NCI-H226 (cell line): Measurements from ENCODE around the gene PLK2.

Experiments
- DNase-seq: peaks from one replicate; pipeline ENCODE4 v3.0.0-alpha.2; 2015

PLK2 gene

GRCh38 chr5:58447226-58447625 is 12.7 kb downstream of the PLK2 start:
- DNase-seq, result no peak

- no peak for DNase-seq
These were observed 13.9 kb downstream of the PLK2 start for GRCh38 chr5:58446024-58446423.

GRCh38 chr5:58444805-58445204 is 15.1 kb downstream of the PLK2 start:
- no peak for DNase-seq

GRCh38 chr5:58440901-58441460 is 18.9 kb downstream of the PLK2 start:
- no peak for DNase-seq

- no peak for DNase-seq
These were observed 20.7 kb downstream of the PLK2 start for GRCh38 chr5:58439094-58439644.

- no peak for DNase-seq
These were observed 22.2 kb downstream of the PLK2 start for GRCh38 chr5:58437661-58438060.

- DNase-seq, result no peak
These were observed 28.1 kb downstream of the PLK2 start for GRCh38 chr5:58431832-58432231.

- no peak for DNase-seq
These were observed 47.0 kb downstream of the PLK2 start for GRCh38 chr5:58412932-58413331.

GRCh38 chr5:58412081-58412480 is 47.8 kb downstream of the PLK2 start:
- DNase-seq, result no peak

- no peak for DNase-seq
These were observed 48.5 kb downstream of the PLK2 start for GRCh38 chr5:58411372-58411771.

- DNase-seq, result peak; percentile 80
These were observed 49.4 kb downstream of the PLK2 start for GRCh38 chr5:58410441-58410840.

GRCh38 chr5:58407042-58407719 is 52.7 kb downstream of the PLK2 start:
- peak; percentile 80 for DNase-seq

GRCh38 chr5:58406394-58406793 is 53.5 kb downstream of the PLK2 start:
- DNase-seq, result no peak

GRCh38 chr5:58405175-58405574 is 54.7 kb downstream of the PLK2 start:
- DNase-seq, result no peak

GRCh38 chr5:58404734-58405133 is 55.2 kb downstream of the PLK2 start:
- DNase-seq, result no peak
